Coronary artery (tissue), 2 donors: ENCODE results near the gene CEP68.

Source experiments
- DNase-seq: peaks from one replicate; pipeline ENCODE4 v3.0.0-alpha.2; 2017; ENCODE audit warnings: low spot score
- H3K27ac ChIP-seq, 2 donors: fragments of 200-600 bp; sonication (generic); one replicate each; pipeline ENCODE4 v1.5.1; 2016 to 2019
- H3K4me3 ChIP-seq: fragments of 200-600 bp; sonication (generic); 2 replicates; pipeline ENCODE4 v1.5.1; 2016; ENCODE audit warnings: mild to moderate bottlenecking, moderate library complexity
- CTCF ChIP-seq: fragments of 200-600 bp; sonication (generic); IDR thresholded peaks from one replicate; pipeline ENCODE4 v1.5.1; 2019; ENCODE audit warnings: antibody characterized with exemption

The CEP68 gene

GRCh38 chr2:65133626-65134025, 77.4 kb downstream of the CEP68 start:
- Histone ChIP-seq H3K27ac (no peak overlapping the region), H3K4me3 (no peak overlapping the region)
- no peak for DNase-seq
- no peak for TF ChIP-seq CTCF

DNA sequence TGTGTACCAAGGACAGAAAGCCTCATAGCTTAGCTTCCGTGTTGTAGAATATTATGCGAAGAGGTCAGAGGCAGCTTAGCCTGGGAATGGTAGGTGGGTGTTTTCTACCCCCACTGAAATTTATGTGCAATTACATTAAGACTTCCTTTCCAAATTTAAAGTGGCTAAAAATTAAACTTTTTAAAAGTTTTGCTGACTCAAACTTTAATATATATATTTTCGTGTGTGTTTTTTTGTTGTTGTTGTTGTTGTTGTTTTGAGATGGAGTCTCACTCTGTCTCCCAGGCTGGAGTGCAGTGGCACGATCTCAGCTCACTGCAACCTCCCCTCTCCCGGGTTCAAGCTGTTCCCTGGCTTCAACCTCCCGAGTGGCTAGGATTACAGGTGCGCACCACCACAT, 77.9 kb downstream of the CEP68 start:
- no peak for DNase-seq
- TF ChIP-seq CTCF, result no peak
- H3K27ac ChIP-seq, result no peak overlapping the region
- H3K4me3 ChIP-seq, result no peak overlapping the region

DNA sequence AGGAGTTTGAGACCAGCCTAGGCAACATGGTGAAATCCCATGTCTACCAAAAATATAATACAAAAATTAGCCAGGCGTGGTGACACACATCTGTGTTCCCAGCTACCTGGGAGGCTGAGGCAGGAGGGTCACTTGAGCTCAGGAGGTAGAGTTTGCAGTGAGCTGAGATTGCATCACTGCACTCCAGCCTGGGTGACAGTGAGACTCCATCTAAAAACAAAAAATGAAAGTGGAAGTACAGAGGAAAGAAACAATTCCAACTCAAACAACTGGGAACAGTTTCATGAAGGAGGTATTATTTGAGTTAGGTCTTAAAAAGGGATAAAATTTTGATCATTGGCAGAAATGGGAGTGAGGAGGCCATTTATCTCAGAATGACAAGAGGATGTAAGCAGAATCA, 80.0 kb downstream of the CEP68 start:
- no peak for DNase-seq
- no peak overlapping the region for H3K27ac ChIP-seq
- H3K4me3 ChIP-seq, result no peak overlapping the region
- TF ChIP-seq CTCF, result no peak
